Neural cell (in vitro differentiated cells): ENCODE results near the gene DUSP18.

ENCODE experiments used
- CTCF ChIP-seq: fragments of 450-650 bp; IDR thresholded peaks from 2 replicates; pipeline ENCODE4 v1.5.1; 2014; ENCODE audit warnings: antibody characterized with exemption, mild to moderate bottlenecking, moderate library complexity; ENCODE audit not compliant: poor library complexity, severe bottlenecking
- EP300 ChIP-seq: fragments of 450-650 bp; conservative IDR thresholded peaks from 2 replicates; pipeline ENCODE4 v1.6.1; 2014; ENCODE audit warnings: antibody characterized with exemption, mild to moderate bottlenecking, moderate library complexity; ENCODE audit not compliant: poor library complexity, severe bottlenecking
- EZH2 ChIP-seq: fragments of 200-600, 300-800 bp; shearing (Covaris generic), sonication (generic); IDR thresholded peaks from 2 replicates; pipeline ENCODE4 v1.6.1; 2014; ENCODE audit warnings: antibody characterized with exemption, low read length, borderline replicate concordance, mild to moderate bottlenecking; ENCODE audit not compliant: insufficient read depth, poor library complexity, severe bottlenecking
- MXI1 ChIP-seq: fragments of 450-650 bp; conservative IDR thresholded peaks from 2 replicates; pipeline ENCODE4 v1.6.1; 2014; ENCODE audit warnings: antibody characterized with exemption, mild to moderate bottlenecking; ENCODE audit not compliant: poor library complexity, severe bottlenecking
- POLR2AphosphoS5 ChIP-seq: IDR thresholded peaks from 2 replicates; pipeline ENCODE4 v1.6.1; 2012
- RAD21 ChIP-seq: fragments of 450-650 bp; conservative IDR thresholded peaks from 2 replicates; pipeline ENCODE4 v1.6.1; 2014; ENCODE audit warnings: antibody characterized with exemption, mild to moderate bottlenecking, moderate library complexity
- REST ChIP-seq: IDR thresholded peaks from 2 replicates; pipeline ENCODE4 v1.6.1; 2012; ENCODE audit warnings: borderline replicate concordance
- SMC3 ChIP-seq: fragments of 450-650 bp; conservative IDR thresholded peaks from 2 replicates; pipeline ENCODE4 v1.6.1; 2014; ENCODE audit warnings: antibody characterized with exemption, mild to moderate bottlenecking, moderate library complexity; ENCODE audit not compliant: poor library complexity
- TAF1 ChIP-seq: IDR thresholded peaks from 2 replicates; pipeline ENCODE4 v1.6.1; 2012; ENCODE audit warnings: low read depth

GRCh38 chr22:30650508-30651116 lies 17.1 kb downstream of the DUSP18 start:
- TF ChIP-seq EP300: no peak
- TF ChIP-seq CTCF: no peak
- no peak for TF ChIP-seq RAD21
- TF ChIP-seq POLR2AphosphoS5: no peak
- no peak for TF ChIP-seq EZH2
- TF ChIP-seq SMC3: no peak
- no peak for TF ChIP-seq REST
- TF ChIP-seq TAF1: no peak
- no peak for TF ChIP-seq MXI1
